Esophagus muscularis mucosa (tissue), 3 donors: ENCODE measurements around the gene TRIM2.

Source experiments
- POLR2A ChIP-seq: fragments of 450-650 bp; IDR thresholded peaks from one replicate; pipeline ENCODE4 v1.6.1; 2017; ENCODE audit warnings: antibody characterized with exemption, moderate library complexity, mild to moderate bottlenecking, low read depth
- POLR2AphosphoS5 ChIP-seq, 2 donors: sonication (generic); formaldehyde crosslinking; IDR thresholded peaks; one replicate each; pipeline ENCODE4 v1.6.1; 2017; ENCODE audit warnings: antibody characterized with exemption in 2 of 2
- TF ChIP-seq, protein P1 (sequence below), 3 experiments: fragments of 200-600 bp in 2 of 3; fragments of 450-650 bp in 1 of 3; sonication (generic) in 2 of 3; IDR thresholded peaks; one replicate each; pipeline ENCODE4 v1.5.1; 2017 to 2019; ENCODE audit warnings: antibody characterized with exemption in 3 of 3, mild to moderate bottlenecking in 2 of 3, moderate library complexity in 1 of 3

- TF ChIP-seq, protein P1, sequence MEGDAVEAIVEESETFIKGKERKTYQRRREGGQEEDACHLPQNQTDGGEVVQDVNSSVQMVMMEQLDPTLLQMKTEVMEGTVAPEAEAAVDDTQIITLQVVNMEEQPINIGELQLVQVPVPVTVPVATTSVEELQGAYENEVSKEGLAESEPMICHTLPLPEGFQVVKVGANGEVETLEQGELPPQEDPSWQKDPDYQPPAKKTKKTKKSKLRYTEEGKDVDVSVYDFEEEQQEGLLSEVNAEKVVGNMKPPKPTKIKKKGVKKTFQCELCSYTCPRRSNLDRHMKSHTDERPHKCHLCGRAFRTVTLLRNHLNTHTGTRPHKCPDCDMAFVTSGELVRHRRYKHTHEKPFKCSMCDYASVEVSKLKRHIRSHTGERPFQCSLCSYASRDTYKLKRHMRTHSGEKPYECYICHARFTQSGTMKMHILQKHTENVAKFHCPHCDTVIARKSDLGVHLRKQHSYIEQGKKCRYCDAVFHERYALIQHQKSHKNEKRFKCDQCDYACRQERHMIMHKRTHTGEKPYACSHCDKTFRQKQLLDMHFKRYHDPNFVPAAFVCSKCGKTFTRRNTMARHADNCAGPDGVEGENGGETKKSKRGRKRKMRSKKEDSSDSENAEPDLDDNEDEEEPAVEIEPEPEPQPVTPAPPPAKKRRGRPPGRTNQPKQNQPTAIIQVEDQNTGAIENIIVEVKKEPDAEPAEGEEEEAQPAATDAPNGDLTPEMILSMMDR (IDR thresholded peaks at IDR 0.05), result no peak
- TF ChIP-seq POLR2AphosphoS5 (IDR thresholded peaks at IDR 0.05) (no peak), POLR2A (no peak)
These were observed 89.5 kb downstream of the TRIM2 start for GRCh38 chr4:153293742-153294057.
